HEK293 (cell line): ENCODE data around the gene NPW.

Source experiments
- CTCF ChIA-PET: fragments of 350-600 bp; formaldehyde crosslinking; extraction: SDS; loops from one replicate; lab custom pipeline; 2021; ENCODE audit warnings: antibody characterized with exemption; lab: Yijun Ruan, JAX
- POLR2A ChIA-PET: fragments of 300-600 bp; formaldehyde crosslinking; extraction: SDS; loops from one replicate; lab custom pipeline; 2020; ENCODE audit warnings: antibody characterized with exemption, inconsistent platforms; lab: Yijun Ruan, JAX
- H3K27ac ChIP-seq: fragments of 200-500 bp; sonication (Bioruptor generic); 2 replicates; pipeline ENCODE4 v1.5.1; 2014; ENCODE audit warnings: low read depth, low read length, control low read depth, inconsistent platforms; ENCODE audit errors: extremely low read depth
- H3K36me3 ChIP-seq, 2 experiments: fragments of 200-500 bp in 1 of 2; sonication (Bioruptor generic) in 1 of 2; 1 replicate in 1 of 2; 2 replicates in 1 of 2; pipeline ENCODE4 v1.5.1; 2014 to 2017; ENCODE audit warnings: inconsistent platforms in 2 of 2, low read length in 2 of 2; ENCODE audit not compliant: control insufficient read depth in 2 of 2, insufficient read depth in 1 of 2
- H3K4me1 ChIP-seq: fragments of 200-500 bp; sonication (Bioruptor generic); 2 replicates; pipeline ENCODE4 v1.5.1; 2014; ENCODE audit warnings: mild to moderate bottlenecking, low read length, inconsistent platforms; ENCODE audit not compliant: control insufficient read depth, insufficient read depth
- H3K4me3 ChIP-seq: 2 replicates; pipeline ENCODE4 v1.5.1; 2011; ENCODE audit warnings: low read depth, mild to moderate bottlenecking, control low read depth, low read length, moderate library complexity
- H3K9me3 ChIP-seq: fragments of 200-500 bp; sonication (Bioruptor generic); 2 replicates; pipeline ENCODE4 v1.5.1; 2014; ENCODE audit warnings: low read depth, low read length, inconsistent platforms; ENCODE audit not compliant: control insufficient read depth, insufficient read depth
- EGR2 ChIP-seq: fragments of 450-650 bp; formaldehyde crosslinking; IDR thresholded peaks from 2 replicates; pipeline ENCODE4 v1.5.1; 2016; ENCODE audit warnings: low read depth, missing biosample characterization, missing genetic modification characterization
- HIC1 ChIP-seq: fragments of 450-650 bp; formaldehyde crosslinking; IDR thresholded peaks from 2 replicates; pipeline ENCODE4 v1.5.1; 2016; ENCODE audit warnings: missing biosample characterization, missing genetic modification characterization
- KLF8 ChIP-seq: fragments of 450-650 bp; formaldehyde crosslinking; IDR thresholded peaks from 2 replicates; pipeline ENCODE4 v1.5.1; 2016; ENCODE audit warnings: missing biosample characterization, missing genetic modification characterization
- ZBTB1 ChIP-seq: fragments of 450-650 bp; formaldehyde crosslinking; IDR thresholded peaks from 2 replicates; pipeline ENCODE4 v1.5.1; 2016; ENCODE audit warnings: missing biosample characterization, missing genetic modification characterization
- ZBTB26 ChIP-seq: fragments of 450-650 bp; formaldehyde crosslinking; optimal IDR thresholded peaks from 2 replicates; pipeline ENCODE3; 2016; ENCODE audit warnings: missing biosample characterization, mild to moderate bottlenecking, missing genetic modification characterization
- ZBTB44 ChIP-seq: fragments of 450-650 bp; IDR thresholded peaks from 2 replicates; pipeline ENCODE4 v1.5.1; 2018; ENCODE audit warnings: missing biosample characterization, mild to moderate bottlenecking, missing genetic modification characterization
- ZFP41 ChIP-seq: fragments of 450-650 bp; formaldehyde crosslinking; IDR thresholded peaks from 2 replicates; pipeline ENCODE4 v1.5.1; 2016; ENCODE audit warnings: missing biosample characterization, missing genetic modification characterization, borderline replicate concordance
- ZNF169 ChIP-seq: fragments of 450-650 bp; formaldehyde crosslinking; IDR thresholded peaks from 2 replicates; pipeline ENCODE4 v1.5.1; 2016; ENCODE audit warnings: missing biosample characterization, missing genetic modification characterization
- ZNF184 ChIP-seq: fragments of 450-650 bp; IDR thresholded peaks from 2 replicates; pipeline ENCODE4 v1.5.1; 2018; ENCODE audit warnings: missing biosample characterization, mild to moderate bottlenecking, missing genetic modification characterization
- ZNF280D ChIP-seq: fragments of 450-650 bp; formaldehyde crosslinking; IDR thresholded peaks from 2 replicates; pipeline ENCODE4 v1.5.1; 2016; ENCODE audit warnings: missing biosample characterization, missing genetic modification characterization
- ZNF292 ChIP-seq: fragments of 450-650 bp; formaldehyde crosslinking; IDR thresholded peaks from 2 replicates; pipeline ENCODE4 v1.5.1; 2016; ENCODE audit warnings: low read depth, missing biosample characterization, missing genetic modification characterization, borderline replicate concordance
- ZNF302 ChIP-seq: fragments of 450-650 bp; formaldehyde crosslinking; IDR thresholded peaks from 2 replicates; pipeline ENCODE4 v1.5.1; 2016; ENCODE audit warnings: missing biosample characterization, missing genetic modification characterization, low read depth
- ZNF514 ChIP-seq: fragments of 450-650 bp; formaldehyde crosslinking; IDR thresholded peaks from 2 replicates; pipeline ENCODE4 v1.5.1; 2016; ENCODE audit warnings: missing biosample characterization, missing genetic modification characterization
- ZNF560 ChIP-seq: fragments of 450-650 bp; formaldehyde crosslinking; IDR thresholded peaks from 2 replicates; pipeline ENCODE4 v1.5.1; 2017; ENCODE audit warnings: missing biosample characterization, missing genetic modification characterization, borderline replicate concordance
- ZNF585B ChIP-seq: fragments of 450-650 bp; formaldehyde crosslinking; IDR thresholded peaks from 2 replicates; pipeline ENCODE4 v1.5.1; 2016; ENCODE audit warnings: missing biosample characterization, missing genetic modification characterization
- ZNF626 ChIP-seq: fragments of 450-650 bp; sonication (Bioruptor Pico); formaldehyde crosslinking; IDR thresholded peaks from 2 replicates; pipeline ENCODE4 v1.5.1; 2018; ENCODE audit warnings: missing biosample characterization, missing genetic modification characterization, inconsistent platforms
- ZNF654 ChIP-seq: fragments of 450-650 bp; formaldehyde crosslinking; IDR thresholded peaks from 2 replicates; pipeline ENCODE4 v1.5.1; 2016; ENCODE audit warnings: low read depth, missing biosample characterization, missing genetic modification characterization
- ZNF658 ChIP-seq: fragments of 450-650 bp; formaldehyde crosslinking; IDR thresholded peaks from 2 replicates; pipeline ENCODE4; 2016; ENCODE audit warnings: missing biosample characterization, missing genetic modification characterization
- ZNF76 ChIP-seq: fragments of 450-650 bp; formaldehyde crosslinking; IDR thresholded peaks from 2 replicates; pipeline ENCODE4; 2016; ENCODE audit warnings: low read depth, missing biosample characterization, missing genetic modification characterization, borderline replicate concordance
- ZNF776 ChIP-seq: fragments of 450-650 bp; formaldehyde crosslinking; IDR thresholded peaks from 2 replicates; pipeline ENCODE4 v1.5.0; 2017; ENCODE audit warnings: missing biosample characterization, missing genetic modification characterization, borderline replicate concordance
- ZNF830 ChIP-seq: fragments of 450-650 bp; IDR thresholded peaks from 2 replicates; pipeline ENCODE4 v1.5.0; 2018; ENCODE audit warnings: missing biosample characterization, missing genetic modification characterization, low read depth, mild to moderate bottlenecking, moderate library complexity
- ZSCAN5A ChIP-seq: fragments of 450-650 bp; formaldehyde crosslinking; IDR thresholded peaks from 2 replicates; pipeline ENCODE4 v1.5.1; 2016; ENCODE audit warnings: missing biosample characterization, missing genetic modification characterization
- TF ChIP-seq, protein P1 (sequence below): fragments of 450-650 bp; formaldehyde crosslinking; IDR thresholded peaks from 2 replicates; pipeline ENCODE4 v1.5.1; 2016; ENCODE audit warnings: missing biosample characterization, missing genetic modification characterization
- TF ChIP-seq, protein P2 (sequence below): fragments of 450-650 bp; formaldehyde crosslinking; IDR thresholded peaks from 2 replicates; pipeline ENCODE4 v1.5.1; 2016; ENCODE audit warnings: missing biosample characterization, missing genetic modification characterization

Gene NPW

GRCh38 chr16:1999866-2000514 lies 19.6 kb upstream of the NPW start:
- H3K4me3 ChIP-seq: no peak overlapping the region
- peaks cover 5% of the 10 kb centered on the region; the same call in 1 of the 2 replicates for H3K4me1 ChIP-seq
- no peak overlapping the region for H3K27ac ChIP-seq
- POLR2A ChIA-PET: interaction anchor here (0.6 to 1.2 kb wide), 3 partner anchors 7 to 155 kb away, joined by 3 to 4 read pairs (median 3); partner anchors contain the start of gene TRAF7
- H3K9me3 ChIP-seq: no peaks in the 10 kb centered on the region
- peaks cover 0 to 76% of the 10 kb centered on the region in 2 experiments; a peak in 2 of 3 replicates for H3K36me3 ChIP-seq
- CTCF ChIA-PET: no interaction called here
- TF ChIP-seq ZNF626 (tag by site-specific recombination): no peak
- no peak for TF ChIP-seq ZNF184 (tag by site-specific recombination)
- no peak for TF ChIP-seq ZBTB44 (tag by site-specific recombination)
- no peak for TF ChIP-seq ZBTB1 (tag by site-specific recombination)
- peak; percentile 51; the same call in 1 of the 2 replicates for TF ChIP-seq HIC1
- TF ChIP-seq, protein P1, sequence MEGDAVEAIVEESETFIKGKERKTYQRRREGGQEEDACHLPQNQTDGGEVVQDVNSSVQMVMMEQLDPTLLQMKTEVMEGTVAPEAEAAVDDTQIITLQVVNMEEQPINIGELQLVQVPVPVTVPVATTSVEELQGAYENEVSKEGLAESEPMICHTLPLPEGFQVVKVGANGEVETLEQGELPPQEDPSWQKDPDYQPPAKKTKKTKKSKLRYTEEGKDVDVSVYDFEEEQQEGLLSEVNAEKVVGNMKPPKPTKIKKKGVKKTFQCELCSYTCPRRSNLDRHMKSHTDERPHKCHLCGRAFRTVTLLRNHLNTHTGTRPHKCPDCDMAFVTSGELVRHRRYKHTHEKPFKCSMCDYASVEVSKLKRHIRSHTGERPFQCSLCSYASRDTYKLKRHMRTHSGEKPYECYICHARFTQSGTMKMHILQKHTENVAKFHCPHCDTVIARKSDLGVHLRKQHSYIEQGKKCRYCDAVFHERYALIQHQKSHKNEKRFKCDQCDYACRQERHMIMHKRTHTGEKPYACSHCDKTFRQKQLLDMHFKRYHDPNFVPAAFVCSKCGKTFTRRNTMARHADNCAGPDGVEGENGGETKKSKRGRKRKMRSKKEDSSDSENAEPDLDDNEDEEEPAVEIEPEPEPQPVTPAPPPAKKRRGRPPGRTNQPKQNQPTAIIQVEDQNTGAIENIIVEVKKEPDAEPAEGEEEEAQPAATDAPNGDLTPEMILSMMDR (tag by site-specific recombination): no peak
- TF ChIP-seq ZNF776 (tag by site-specific recombination): no peak
- TF ChIP-seq ZFP41 (tag by site-specific recombination): no peak
- no peak for TF ChIP-seq ZNF658 (tag by site-specific recombination)
- TF ChIP-seq ZNF560: no peak
- TF ChIP-seq ZNF830 (tag by site-specific recombination): no peak
- TF ChIP-seq ZNF292 (tag by site-specific recombination): no peak
- no peak for TF ChIP-seq ZNF585B (tag by site-specific recombination)
- no peak for TF ChIP-seq ZNF169 (tag by site-specific recombination)
- no peak for TF ChIP-seq ZBTB26 (tag by site-specific recombination)
- no peak for TF ChIP-seq ZNF302
- TF ChIP-seq ZNF76 (tag by site-specific recombination): no peak
- no peak for TF ChIP-seq ZNF514
- TF ChIP-seq ZSCAN5A (tag by site-specific recombination): no peak
- TF ChIP-seq, protein P2, sequence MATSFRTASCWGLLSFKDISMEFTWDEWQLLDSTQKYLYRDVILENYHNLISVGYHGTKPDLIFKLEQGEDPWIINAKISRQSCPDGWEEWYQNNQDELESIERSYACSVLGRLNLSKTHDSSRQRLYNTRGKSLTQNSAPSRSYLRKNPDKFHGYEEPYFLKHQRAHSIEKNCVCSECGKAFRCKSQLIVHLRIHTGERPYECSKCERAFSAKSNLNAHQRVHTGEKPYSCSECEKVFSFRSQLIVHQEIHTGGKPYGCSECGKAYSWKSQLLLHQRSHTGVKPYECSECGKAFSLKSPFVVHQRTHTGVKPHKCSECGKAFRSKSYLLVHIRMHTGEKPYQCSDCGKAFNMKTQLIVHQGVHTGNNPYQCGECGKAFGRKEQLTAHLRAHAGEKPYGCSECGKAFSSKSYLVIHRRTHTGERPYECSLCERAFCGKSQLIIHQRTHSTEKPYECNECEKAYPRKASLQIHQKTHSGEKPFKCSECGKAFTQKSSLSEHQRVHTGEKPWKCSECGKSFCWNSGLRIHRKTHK (tag by site-specific recombination): no peak
- TF ChIP-seq KLF8 (tag by site-specific recombination): no peak
- peak; percentile 23; the same call in 1 of the 2 replicates for TF ChIP-seq EGR2 (tag by site-specific recombination)
- no peak for TF ChIP-seq ZNF280D (tag by site-specific recombination)
- no peak for TF ChIP-seq ZNF654
